GM12878 (cell line): ENCODE results near the gene SETD1A. TPM values are rescaled to one million over a fixed set of nuclear protein-coding genes. Genes with fewer than 3 reads are reported as not detected.

Experiments
- ATAC-seq: fragments of 200-7000 bp; cut with Tn5 transposase; 3 replicates; pipeline ENCODE4 v1.9.1; 2020; ENCODE audit warnings: mild to moderate bottlenecking, moderate library complexity
- BruUV-seq: library from RNA; stranded (reverse); fragments of 400-500 nt; replicated peaks from 2 replicates; lab custom pipeline; 2021; lab: Mats Ljungman, UMichigan
- CTCF ChIA-PET: fragments of 300-600 bp; sonication (Branson Sonifier 250); formaldehyde crosslinking; extraction: SDS; loops from one replicate; lab custom pipeline; 2021; ENCODE audit warnings: inconsistent platforms; lab: Yijun Ruan, JAX
- POLR2A ChIA-PET: fragments of 350-600 bp; formaldehyde crosslinking; extraction: SDS; loops from one replicate; lab custom pipeline; 2021; ENCODE audit warnings: inconsistent platforms; lab: Charles Lee
- RAD21 ChIA-PET: fragments of 300-600 bp; sonication (Branson Sonifier 250); formaldehyde crosslinking; loops from one replicate; lab custom pipeline; 2023; ENCODE audit warnings: antibody characterized with exemption; ENCODE audit not compliant: unreplicated experiment; lab: Charles Lee
- SMC1A ChIA-PET: fragments of 300-600 bp; sonication (Branson Sonifier 250); formaldehyde crosslinking; loops from one replicate; lab custom pipeline; 2023; ENCODE audit not compliant: unreplicated experiment, uncharacterized antibody; lab: Charles Lee
- DNase-seq: peaks from one replicate; pipeline ENCODE4 v3.0.0-alpha.2; 2011; ENCODE audit warnings: low read depth, low spot score
- FAIRE-seq: peaks from 3 replicates; lab custom pipeline; 2011; peaks lifted over from hg19 to GRCh38; lab: Jason Lieb, UNC
- H2AFZ ChIP-seq: 2 replicates; pipeline ENCODE4 v1.6.0; 2011; ENCODE audit warnings: low read depth, low read length, control low read depth; ENCODE audit not compliant: control insufficient read depth
- H3K27ac ChIP-seq: 2 replicates; pipeline ENCODE4 v1.5.1; 2011; ENCODE audit warnings: control low read depth; ENCODE audit not compliant: control insufficient read depth, insufficient read depth
- H3K27me3 ChIP-seq, 2 experiments: replicated peaks in 1 of 2; 2 replicates each; pipeline versions ENCODE4 v1.6.0 to v1.6.1; 2011; ENCODE audit warnings: low read length in 1 of 2; ENCODE audit not compliant: control insufficient read depth in 2 of 2, insufficient read depth in 2 of 2
- H3K36me3 ChIP-seq, 2 experiments: 2 replicates each; pipeline ENCODE4 v1.5.1; 2011; ENCODE audit warnings: low read length in 1 of 2; ENCODE audit not compliant: control insufficient read depth in 2 of 2, insufficient read depth in 2 of 2
- H3K4me1 ChIP-seq: 2 replicates; pipeline ENCODE4 v1.6.1; 2011; ENCODE audit warnings: mild to moderate bottlenecking, low read length, moderate library complexity, mixed read lengths; ENCODE audit not compliant: control insufficient read depth, insufficient read depth
- H3K4me2 ChIP-seq: 2 replicates; pipeline ENCODE4 v1.6.0; 2011; ENCODE audit warnings: control low read depth; ENCODE audit not compliant: control insufficient read depth, insufficient read depth
- H3K4me3 ChIP-seq: fragments of 200-600 bp; sonication (generic); 2 replicates; pipeline ENCODE4 v1.5.1; 2016
- H3K79me2 ChIP-seq: 2 replicates; pipeline ENCODE4 v1.6.0; 2011; ENCODE audit warnings: low read length; ENCODE audit not compliant: control insufficient read depth, insufficient read depth
- H3K9ac ChIP-seq: 2 replicates; pipeline ENCODE4 v1.8.0; 2011; ENCODE audit warnings: low read length, control low read depth, mixed read lengths; ENCODE audit not compliant: control insufficient read depth, insufficient read depth
- H3K9me3 ChIP-seq: replicated peaks from 3 replicates; pipeline ENCODE4 v1.5.1; 2011; ENCODE audit warnings: mild to moderate bottlenecking, low read length; ENCODE audit not compliant: control insufficient read depth, insufficient read depth
- H4K20me1 ChIP-seq: 2 replicates; pipeline ENCODE4 v1.6.0; 2011; ENCODE audit not compliant: control insufficient read depth, insufficient read depth
- CREM ChIP-seq: IDR thresholded peaks from 2 replicates; pipeline ENCODE4 v1.6.1; 2014; ENCODE audit warnings: antibody characterized with exemption, low read depth
- KLF5 ChIP-seq: fragments of 450-650 bp; IDR thresholded peaks from 2 replicates; pipeline ENCODE4 v1.6.1; 2014; ENCODE audit warnings: mild to moderate bottlenecking; ENCODE audit not compliant: partially characterized antibody
- NR2C1 ChIP-seq: fragments of 450-650 bp; IDR thresholded peaks from 2 replicates; pipeline ENCODE4 v1.6.1; 2017; ENCODE audit warnings: antibody characterized with exemption, mild to moderate bottlenecking, moderate library complexity
- NR2C2 ChIP-seq: IDR thresholded peaks from 2 replicates; pipeline ENCODE4 v1.6.1; 2011; ENCODE audit warnings: borderline replicate concordance, low read depth; ENCODE audit not compliant: control insufficient read depth, insufficient read length
- NRF1 ChIP-seq: conservative IDR thresholded peaks from 2 replicates; pipeline ENCODE4 v1.6.1; 2011; ENCODE audit warnings: mild to moderate bottlenecking, low read depth, low read length, improper control_type of control experiment
- POU2F2 ChIP-seq: IDR thresholded peaks from 3 replicates; pipeline ENCODE4 v1.6.1; 2011; ENCODE audit warnings: low read depth, mild to moderate bottlenecking, low read length, borderline replicate concordance
- RFX5 ChIP-seq: IDR thresholded peaks from 2 replicates; pipeline ENCODE4 v1.6.1; 2011; ENCODE audit warnings: low read depth, low read length, improper control_type of control experiment
- SUPT20H ChIP-seq: IDR thresholded peaks from 2 replicates; pipeline ENCODE4 v1.6.1; 2011; ENCODE audit warnings: low read depth, mild to moderate bottlenecking, low read length, moderate library complexity, borderline replicate concordance; ENCODE audit not compliant: control insufficient read depth
- TCF3 ChIP-seq: IDR thresholded peaks from 2 replicates; pipeline ENCODE4 v1.6.1; 2012; ENCODE audit warnings: low read depth, mild to moderate bottlenecking, low read length, borderline replicate concordance; ENCODE audit not compliant: insufficient read depth
- WRNIP1 ChIP-seq: IDR thresholded peaks from 2 replicates; pipeline ENCODE4 v1.6.1; 2011; ENCODE audit warnings: low read depth, low read length, improper control_type of control experiment, borderline replicate concordance
- ZSCAN29 ChIP-seq: fragments of 450-650 bp; IDR thresholded peaks from 2 replicates; pipeline ENCODE4 v1.6.1; 2017; ENCODE audit warnings: mild to moderate bottlenecking, moderate library complexity
- WGBS: methylation state at CpG from one replicate; pipeline ENCODE4 v1.1.6; 2016; ENCODE audit warnings: low lambda C conversion rate; ENCODE audit not compliant: insufficient replicate concordance, insufficient coverage; ENCODE audit errors: missing lambda C conversion rate; 5-methylcytosine and 5-hydroxymethylcytosine counted together
- in situ Hi-C: fragments of 300-500 bp; cut with MboI; formaldehyde crosslinking; loops from 9 replicates; pipeline ENCODE4 v1.14.3; 2018; ENCODE audit warnings: mixed read lengths
- intact Hi-C: fragments of 100-400 bp; cut with micrococcal nuclease; formaldehyde crosslinking; loops from one replicate; pipeline ENCODE4 v1.14.2; 2022; ENCODE audit not compliant: unreplicated experiment
- polyA plus RNA-seq, 11 experiments: library from polyadenylated mRNA; depleted of rRNA in 4 of 11; unstranded in 6 of 11; stranded (reverse) in 5 of 11; fragments of >200 nt; fragmentation: Nextera tagmentation in 4 of 11; fragmentation: Illumina TruSeq in 1 of 11; extraction: Ambion mirVana in 4 of 11; extraction: Trizol in 1 of 11; gene quantifications; 1 replicate in 1 of 11; 2 replicates in 10 of 11; pipeline versions ENCODE4 v1.2.1 to v1.2.3, GENCODE V29; 2011 to 2016; ENCODE audit warnings: inconsistent platforms in 2 of 11, missing spikeins in 2 of 11, low read depth in 1 of 11
- total RNA-seq, 4 experiments: library from RNA; depleted of rRNA in 3 of 4; stranded (reverse); fragments of >200 nt in 3 of 4; fragmentation: Illumina TruSeq in 1 of 4; extraction: Trizol in 1 of 4; gene quantifications; 2 replicates each; pipeline versions ENCODE4 v1.2.1 to v1.2.3, GENCODE V29; 2013 to 2021

The SETD1A gene
- total and polyA plus RNA-seq, 10 of the 15 experiments (the other 5 are each of a cell fraction or from before 2014, with no cell fraction given), result 0.02 to 25.9 (median 4.9) TPM

- Histone ChIP-seq H3K9ac (no peak overlapping the region), H4K20me1 (no peaks in the 10 kb centered on the region), H3K36me3 (peaks cover 0 to 12% of the 10 kb centered on the region in 2 experiments), H3K4me1 (0 out of 2 replicates have a peak, but pooled peaks cover 4% of the 10 kb centered on the region), H3K4me2 (no peak overlapping the region), H3K9me3 (no peaks in the 10 kb centered on the region), H3K27ac (no peak overlapping the region), H2AFZ (no peak overlapping the region), H3K4me3 (no peak overlapping the region), H3K79me2 (peaks cover 5% of the 10 kb centered on the region), H3K27me3 (no peaks in the 10 kb centered on the region)
- WGBS, result 92% methylated on average over 22 of the region's 22 CpGs
- POLR2A ChIA-PET, result interaction anchor here (0.6 kb wide), 1 partner anchor 45 kb away, joined by 3 read pairs; no protein-coding TSS in a partner anchor
- intact Hi-C loops (loop anchor here (10.0 kb wide), 2 partner anchors 232 to 272 kb away; partner anchors contain the start of genes FBRS, PRR14 and SRCAP), in situ Hi-C loops (no loop called here)
- FAIRE-seq (no peak), ATAC-seq (no peak), DNase-seq (no peak)
- TF ChIP-seq RFX5 (no peak), NRF1 (no peak), KLF5 (no peak), TCF3 (no peak), WRNIP1 (no peak), SUPT20H (no peak), POU2F2 (no peak), NR2C2 (no peak), NR2C1 (no peak), ZSCAN29 (no peak), CREM (no peak)
- no TSS peak for BruUV-seq
- SMC1A ChIA-PET, result interaction anchor here (1.2 kb wide), 1 partner anchor 8 kb away, joined by 3 read pairs; no protein-coding TSS in a partner anchor
- RAD21 ChIA-PET, result interaction anchor here (0.9 to 2.2 kb wide), 3 partner anchors 15 to 83 kb away, joined by 3 to 11 read pairs (median 3); no protein-coding TSS in a partner anchor
- CTCF ChIA-PET, result interaction anchor here (0.8 to 5.2 kb wide), 5 partner anchors 11 to 524 kb away, joined by 3 to 26 read pairs (median 4); no protein-coding TSS in a partner anchor
Observed at GRCh38 chr16:30926937-30927788, 30.4 kb upstream of the SETD1A start.
